Neural progenitor cell (in vitro differentiated cells): Measurements from ENCODE around the gene C6orf141.

Experiments used
- CTCF ChIP-seq: fragments of 200-600 bp; sonication (generic); IDR thresholded peaks from 2 replicates; pipeline ENCODE4 v1.5.1; 2017; ENCODE audit warnings: antibody characterized with exemption, mild to moderate bottlenecking
- EZH2phosphoT487 ChIP-seq: fragments of 200-600 bp; sonication (generic); IDR thresholded peaks from 2 replicates; pipeline ENCODE4 v1.6.1; 2017; ENCODE audit warnings: antibody characterized with exemption

- TF ChIP-seq CTCF (no peak), EZH2phosphoT487 (no peak)
Observed at GRCh38 chr6:49582529-49582928, 32.1 kb downstream of the C6orf141 start.
